Breast epithelium (tissue), 4 donors: ENCODE results near the gene MRPL19. TPM values are rescaled to one million over a fixed set of nuclear protein-coding genes. Genes with fewer than 3 reads are reported as not detected.

Source experiments
- DNase-seq, 2 donors: peaks; one replicate each; pipeline ENCODE4 v3.0.0-alpha.2; 2019; ENCODE audit warnings: low spot score in 2 of 2
- H3K27ac ChIP-seq, 2 donors: fragments of 200-600 bp; sonication (generic) in 1 of 2; one replicate each; pipeline ENCODE4 v1.5.1; 2016 to 2019; ENCODE audit warnings: mild to moderate bottlenecking in 1 of 2
- H3K27me3 ChIP-seq, 2 donors: fragments of 200-600 bp; sonication (generic) in 1 of 2; one replicate each; pipeline versions ENCODE4 v1.5.1 to v1.6.0; 2017 to 2019; ENCODE audit warnings: control low read depth in 1 of 2, mild to moderate bottlenecking in 1 of 2
- H3K36me3 ChIP-seq: fragments of 200-600 bp; one replicate; pipeline ENCODE4 v1.5.1; 2019
- H3K4me1 ChIP-seq, 2 donors: fragments of 200-600 bp; sonication (generic); one replicate each; pipeline ENCODE4 v1.5.1; 2016 to 2019; ENCODE audit warnings: control low read depth in 1 of 2
- H3K4me3 ChIP-seq, 3 donors: fragments of 200-600 bp; sonication (generic); 1 replicate in 2 of 3; 2 replicates in 1 of 3; pipeline ENCODE4 v1.5.1; 2016 to 2019; ENCODE audit warnings: mild to moderate bottlenecking in 3 of 3, moderate library complexity in 2 of 3
- H3K9me3 ChIP-seq, 2 donors: fragments of 200-600 bp; sonication (generic) in 1 of 2; one replicate each; pipeline ENCODE4 v1.5.1; 2016 to 2019; ENCODE audit warnings: control low read depth in 1 of 2
- POLR2A ChIP-seq: fragments of 450-650 bp; IDR thresholded peaks from one replicate; pipeline ENCODE4 v1.6.1; 2016; ENCODE audit warnings: antibody characterized with exemption, mild to moderate bottlenecking, moderate library complexity
- POLR2AphosphoS5 ChIP-seq, 3 donors: sonication (generic); formaldehyde crosslinking; IDR thresholded peaks; one replicate each; pipeline ENCODE4 v1.6.1; 2017; ENCODE audit warnings: antibody characterized with exemption in 3 of 3
- intact Hi-C: fragments of 100-400 bp; cut with DNase I; formaldehyde crosslinking; loops from one replicate; pipeline ENCODE4 v1.15.1; 2023; ENCODE audit warnings: low total_unique reads
- total RNA-seq, 3 donors: library from RNA; depleted of rRNA; stranded (reverse); fragments of >200 nt; gene quantifications; one replicate each; pipeline ENCODE4 v1.1.0, GENCODE V29; 2016
- TF ChIP-seq, protein P1 (sequence below), 3 donors: fragments of 450-650 bp; IDR thresholded peaks; one replicate each; pipeline ENCODE4 v1.5.1; 2016 to 2017; ENCODE audit warnings: antibody characterized with exemption in 3 of 3, mild to moderate bottlenecking in 3 of 3, moderate library complexity in 3 of 3

Gene MRPL19
- total RNA-seq, 3 donors from 2014 or later, result 26.5 to 32.0 (median 28.5) TPM

DNA sequence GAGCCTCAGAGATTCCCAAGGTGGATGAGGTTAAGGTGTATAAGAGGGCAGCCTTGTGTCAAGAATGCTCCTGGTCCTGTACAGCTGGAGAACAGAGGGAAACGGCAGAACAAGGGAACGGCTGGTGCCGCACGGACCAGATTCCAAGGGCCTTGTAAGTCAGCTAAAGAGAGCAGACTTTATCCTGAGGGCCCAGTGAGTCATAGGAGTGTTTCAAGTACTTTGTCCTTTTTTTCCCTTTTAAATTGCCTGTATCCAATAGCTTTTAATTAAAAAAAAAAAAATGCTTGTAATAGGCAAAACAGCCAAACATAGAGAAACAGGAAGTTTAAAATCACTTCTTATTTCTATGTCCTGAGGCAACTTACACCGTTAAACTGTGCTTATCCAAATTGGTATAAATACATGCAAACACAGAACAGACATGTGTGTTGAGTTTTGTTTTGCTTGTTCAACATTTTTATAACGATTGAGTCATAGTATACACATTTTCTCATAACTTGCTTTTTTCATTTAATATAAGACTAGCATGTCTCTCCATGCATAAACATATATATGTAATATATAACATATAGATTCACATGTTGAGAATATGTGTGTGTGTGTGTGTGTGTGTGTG is 43.8 kb upstream of the MRPL19 start:
- Histone ChIP-seq H3K36me3 (no peaks in the 10 kb centered on the region), H3K4me3 (no peak overlapping the region), H3K4me1 (peaks cover 0 to 4% of the 10 kb centered on the region in 2 donors), H3K9me3 (no peaks in the 10 kb centered on the region), H3K27ac (peak overlapping the region; percentile 29 to 63), H3K27me3 (no peaks in the 10 kb centered on the region)
- intact Hi-C loops, result no loop called here
- peak in 1 of 2 donors; percentile 80 for DNase-seq
- TF ChIP-seq POLR2A, result no peak
- peak in 1 of 3 donors; percentile 41 for TF ChIP-seq POLR2AphosphoS5 (IDR thresholded peaks at IDR 0.05)

DNA sequence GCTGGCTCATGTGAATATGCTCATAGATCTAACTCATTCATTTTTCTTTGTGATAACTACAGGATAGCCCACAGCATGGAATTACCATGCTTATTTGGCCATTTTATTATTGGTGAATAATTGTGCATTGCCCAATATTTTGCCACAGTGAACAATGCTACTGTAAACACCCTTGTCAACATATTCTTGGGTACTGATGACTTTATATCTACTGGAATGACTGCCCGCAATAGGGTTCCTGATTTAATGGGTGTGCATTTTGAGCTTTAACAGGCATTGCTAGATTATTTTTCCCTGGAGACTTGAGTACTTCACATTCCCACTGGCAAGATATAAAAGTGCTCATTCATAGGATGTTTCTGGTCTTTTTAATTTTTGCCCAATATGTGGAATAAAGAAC is 43.1 kb upstream of the MRPL19 start:
- Histone ChIP-seq H3K4me3 (no peak overlapping the region), H3K4me1 (peaks cover 0 to 4% of the 10 kb centered on the region in 2 donors), H3K27me3 (no peaks in the 10 kb centered on the region), H3K9me3 (no peaks in the 10 kb centered on the region), H3K36me3 (no peaks in the 10 kb centered on the region), H3K27ac (peak overlapping the region in 1 of 2 donors; percentile 7)
- TF ChIP-seq POLR2AphosphoS5 (IDR thresholded peaks at IDR 0.05) (no peak), POLR2A (no peak)
- TF ChIP-seq, protein P1, sequence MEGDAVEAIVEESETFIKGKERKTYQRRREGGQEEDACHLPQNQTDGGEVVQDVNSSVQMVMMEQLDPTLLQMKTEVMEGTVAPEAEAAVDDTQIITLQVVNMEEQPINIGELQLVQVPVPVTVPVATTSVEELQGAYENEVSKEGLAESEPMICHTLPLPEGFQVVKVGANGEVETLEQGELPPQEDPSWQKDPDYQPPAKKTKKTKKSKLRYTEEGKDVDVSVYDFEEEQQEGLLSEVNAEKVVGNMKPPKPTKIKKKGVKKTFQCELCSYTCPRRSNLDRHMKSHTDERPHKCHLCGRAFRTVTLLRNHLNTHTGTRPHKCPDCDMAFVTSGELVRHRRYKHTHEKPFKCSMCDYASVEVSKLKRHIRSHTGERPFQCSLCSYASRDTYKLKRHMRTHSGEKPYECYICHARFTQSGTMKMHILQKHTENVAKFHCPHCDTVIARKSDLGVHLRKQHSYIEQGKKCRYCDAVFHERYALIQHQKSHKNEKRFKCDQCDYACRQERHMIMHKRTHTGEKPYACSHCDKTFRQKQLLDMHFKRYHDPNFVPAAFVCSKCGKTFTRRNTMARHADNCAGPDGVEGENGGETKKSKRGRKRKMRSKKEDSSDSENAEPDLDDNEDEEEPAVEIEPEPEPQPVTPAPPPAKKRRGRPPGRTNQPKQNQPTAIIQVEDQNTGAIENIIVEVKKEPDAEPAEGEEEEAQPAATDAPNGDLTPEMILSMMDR (IDR thresholded peaks at IDR 0.05), result no peak
- intact Hi-C loops, result no loop called here
- no peak for DNase-seq

DNA sequence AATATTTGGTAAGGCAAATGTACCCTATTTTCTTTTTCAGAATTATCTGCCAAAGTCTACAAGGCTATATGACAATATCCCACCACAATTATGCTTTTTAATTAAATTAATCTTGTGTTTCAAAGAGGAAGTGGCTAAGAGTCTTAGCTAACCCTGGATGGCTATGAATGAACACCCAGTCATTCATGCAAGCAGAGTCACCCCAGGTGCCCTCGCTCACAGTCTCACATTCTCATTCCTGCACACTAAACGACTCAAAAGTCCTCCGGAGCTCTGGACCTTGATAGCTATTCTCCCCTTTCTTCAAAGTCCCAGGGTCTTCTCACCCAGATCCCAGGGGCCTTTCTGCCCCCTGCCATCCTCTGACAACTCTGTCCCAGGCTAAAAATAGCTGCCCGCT is 42.1 kb upstream of the MRPL19 start:
- H3K27ac ChIP-seq, result no peak overlapping the region
- no peaks in the 10 kb centered on the region for H3K27me3 ChIP-seq
- H3K4me1 ChIP-seq, result peaks cover 0 to 4% of the 10 kb centered on the region in 2 donors
- H3K36me3 ChIP-seq, result no peaks in the 10 kb centered on the region
- no peak overlapping the region for H3K4me3 ChIP-seq
- TF ChIP-seq POLR2A (no peak), POLR2AphosphoS5 (IDR thresholded peaks at IDR 0.05) (no peak)
- TF ChIP-seq, protein P1 (IDR thresholded peaks at IDR 0.05), result no peak
- intact Hi-C loops, result no loop called here
- no peaks in the 10 kb centered on the region for H3K9me3 ChIP-seq
- DNase-seq, result no peak

DNA sequence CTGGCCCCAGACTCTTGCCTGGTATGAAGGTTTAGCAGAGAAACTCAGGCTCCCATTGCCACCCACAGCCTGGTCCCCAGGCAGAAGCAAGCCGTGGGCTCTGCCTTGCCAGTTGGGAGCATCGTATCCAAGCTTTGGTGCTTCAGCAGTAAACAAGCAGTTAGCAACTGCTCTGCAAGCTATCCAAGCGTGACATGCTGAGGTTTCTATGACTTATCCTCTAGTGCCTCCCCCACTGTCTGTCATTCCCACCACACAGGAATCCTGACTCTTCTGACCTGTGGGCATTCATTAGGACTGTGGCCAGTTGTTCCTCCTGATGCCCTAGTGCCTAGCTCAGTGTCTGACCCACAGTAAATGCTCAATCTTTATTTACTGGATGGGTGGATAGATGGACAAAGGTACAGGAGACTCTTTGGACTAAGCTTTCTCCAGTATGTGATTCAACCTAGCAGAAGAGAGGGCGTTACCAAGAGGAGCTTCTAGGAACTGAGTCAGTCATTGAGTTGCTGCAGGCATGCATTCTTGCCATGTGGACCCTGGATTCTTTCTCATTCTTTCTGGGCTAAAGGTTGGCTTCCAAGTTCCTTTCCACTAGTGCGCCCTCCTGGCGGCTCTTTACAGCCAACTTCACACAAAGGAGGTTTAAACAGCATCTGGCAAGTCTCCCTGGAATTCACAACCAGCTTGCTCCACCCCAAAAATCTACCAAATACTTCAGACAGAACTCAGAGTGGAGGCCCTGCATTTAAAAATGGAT is 40.6 kb upstream of the MRPL19 start:
- Histone ChIP-seq H3K4me1 (peaks cover 0 to 4% of the 10 kb centered on the region in 2 donors), H3K9me3 (no peaks in the 10 kb centered on the region), H3K36me3 (no peaks in the 10 kb centered on the region), H3K27me3 (no peaks in the 10 kb centered on the region), H3K27ac (no peak overlapping the region), H3K4me3 (no peak overlapping the region)
- peak in 1 of 2 donors; percentile 64 for DNase-seq
- no peak for TF ChIP-seq POLR2AphosphoS5 (IDR thresholded peaks at IDR 0.05)
- no peak for TF ChIP-seq POLR2A
- TF ChIP-seq, protein P1 (IDR thresholded peaks at IDR 0.05), result no peak
- intact Hi-C loops, result loop anchor here (5.0 kb wide), 1 partner anchor 396 kb away; no protein-coding TSS in a partner anchor

DNA sequence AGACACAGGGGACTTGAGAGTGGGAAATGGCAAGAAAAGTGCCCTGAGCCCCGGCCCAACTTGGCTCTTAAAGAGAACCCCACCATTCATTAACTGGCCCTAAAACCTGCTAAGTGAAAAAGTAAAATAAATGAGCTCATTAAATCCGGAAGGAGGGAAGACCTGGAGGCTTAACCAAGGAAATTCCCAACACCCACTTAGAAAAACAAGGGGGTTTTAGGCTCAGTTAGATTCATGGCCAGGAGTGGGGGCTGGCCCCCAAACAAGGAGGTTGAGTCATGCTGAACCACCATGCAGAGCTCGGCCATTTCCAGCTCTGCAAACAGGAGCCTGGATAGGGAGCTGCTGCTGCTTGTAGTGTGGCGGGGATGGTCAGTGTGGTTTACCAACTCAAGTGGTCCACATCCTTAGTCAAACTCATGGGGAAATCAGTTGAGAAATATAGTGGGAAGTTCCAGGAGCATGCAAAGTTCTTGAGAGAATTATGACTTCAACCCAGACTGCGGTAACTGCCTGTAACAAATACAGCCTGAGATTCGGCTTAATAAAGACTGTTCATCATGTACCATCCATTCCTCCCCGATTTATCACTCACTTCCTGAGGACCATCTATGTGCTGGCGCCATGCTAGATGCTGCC is 39.7 kb upstream of the MRPL19 start:
- intact Hi-C loops, result loop anchor here (5.0 kb wide), 1 partner anchor 395 kb away; no protein-coding TSS in a partner anchor
- Histone ChIP-seq H3K27me3 (no peaks in the 10 kb centered on the region), H3K27ac (peak overlapping the region in 1 of 2 donors; percentile 9), H3K36me3 (no peaks in the 10 kb centered on the region), H3K9me3 (no peaks in the 10 kb centered on the region), H3K4me1 (peaks cover 0 to 4% of the 10 kb centered on the region in 2 donors), H3K4me3 (no peak overlapping the region)
- no peak for DNase-seq
- no peak for TF ChIP-seq POLR2AphosphoS5 (IDR thresholded peaks at IDR 0.05)
- no peak for TF ChIP-seq POLR2A
- TF ChIP-seq, protein P1 (IDR thresholded peaks at IDR 0.05), result no peak
